ENCODE results near the gene GOLGA7B.
A peak's percentile ranks its signal among the peaks of the same experiment; 100 is the strongest.
"Not testable (repeated sequence)": the region's sequence is repeated elsewhere in the genome, so short reads cannot be mapped to it uniquely, and the experiment has no call there.

The GOLGA7B gene

GRCh38 chr10:97830064-97830463 is 19.6 kb upstream of the GOLGA7B start:
- no peak for DNase-seq (ENCODE audit: low spot score)

GRCh38 chr10:97831259-97831658 is 18.4 kb upstream of the GOLGA7B start:
- DNase-seq (ENCODE audit: low spot score), result no peak

- DNase-seq (ENCODE audit: low spot score), result no peak
Measured at GRCh38 chr10:97836446-97836845, 13.2 kb upstream of the GOLGA7B start.

GRCh38 chr10:97838091-97838490 is 11.6 kb upstream of the GOLGA7B start:
- no peak for DNase-seq (ENCODE audit: low spot score)

GRCh38 chr10:97841166-97841565 is 8.5 kb upstream of the GOLGA7B start:
- DNase-seq (ENCODE audit: low spot score), result not testable (repeated sequence)

- not testable (repeated sequence) for DNase-seq (ENCODE audit: low spot score)
Measured at GRCh38 chr10:97842114-97842513, 7.5 kb upstream of the GOLGA7B start.

GRCh38 chr10:97842656-97843280 is 6.9 kb upstream of the GOLGA7B start:
- DNase-seq (ENCODE audit: low spot score), result no peak

- no peak for DNase-seq (ENCODE audit: low spot score)
Measured at GRCh38 chr10:97843281-97843671, 6.4 kb upstream of the GOLGA7B start.

- not testable (repeated sequence) for DNase-seq (ENCODE audit: low spot score)
Measured at GRCh38 chr10:97843972-97844371, 5.7 kb upstream of the GOLGA7B start.

GRCh38 chr10:97844678-97845077 is 5.0 kb upstream of the GOLGA7B start:
- DNase-seq (ENCODE audit: low spot score), result no peak

GRCh38 chr10:97849103-97849686 is 448 bp upstream of the GOLGA7B start:
- no peak for DNase-seq (ENCODE audit: low spot score)

GRCh38 chr10:97850446-97850845 is 803 bp downstream of the GOLGA7B start:
- DNase-seq (ENCODE audit: low spot score), result no peak

- no peak for DNase-seq (ENCODE audit: low spot score)
Measured at GRCh38 chr10:97851341-97852001, 1.8 kb downstream of the GOLGA7B start.

GRCh38 chr10:97852277-97852676 is 2.6 kb downstream of the GOLGA7B start:
- no peak for DNase-seq (ENCODE audit: low spot score)

GRCh38 chr10:97852840-97853405 is 3.3 kb downstream of the GOLGA7B start:
- no peak for DNase-seq (ENCODE audit: low spot score)

GRCh38 chr10:97854743-97855142 is 5.1 kb downstream of the GOLGA7B start:
- DNase-seq (ENCODE audit: low spot score), result no peak

GRCh38 chr10:97858001-97858439 is 8.4 kb downstream of the GOLGA7B start:
- no peak for DNase-seq (ENCODE audit: low spot score)

GRCh38 chr10:97861097-97861750 is 11.6 kb downstream of the GOLGA7B start:
- no peak for DNase-seq (ENCODE audit: low spot score)

GRCh38 chr10:97861924-97862323 is 12.3 kb downstream of the GOLGA7B start:
- DNase-seq (ENCODE audit: low spot score), result no peak

- no peak for DNase-seq (ENCODE audit: low spot score)
Measured at GRCh38 chr10:97863808-97864207, 14.2 kb downstream of the GOLGA7B start.

- peak; percentile 58 for DNase-seq (ENCODE audit: low spot score)
Measured at GRCh38 chr10:97865488-97865887, 15.8 kb downstream of the GOLGA7B start.
